RPMI8226 (cell line): Measurements from ENCODE around the gene ARAP3.
A peak's percentile ranks its signal among the peaks of the same experiment; 100 is the strongest.

Experiments
- DNase-seq: peaks from one replicate; pipeline ENCODE4 v3.0.0-alpha.2; 2015

Gene ARAP3

GRCh38 chr5:141696431-141696830, 14.4 kb upstream of the ARAP3 start:
- peak; percentile 46 for DNase-seq

- peak; percentile 89 for DNase-seq
Observed at GRCh38 chr5:141695627-141696215, 13.7 kb upstream of the ARAP3 start.

- DNase-seq = peak; percentile 92
Observed at GRCh38 chr5:141694479-141694878, 12.4 kb upstream of the ARAP3 start.

GRCh38 chr5:141692919-141693725, 11.1 kb upstream of the ARAP3 start:
- DNase-seq = peak; percentile 15

- DNase-seq = no peak
Observed at GRCh38 chr5:141692533-141692888, 10.5 kb upstream of the ARAP3 start.

GRCh38 chr5:141691867-141692532, 10.0 kb upstream of the ARAP3 start:
- DNase-seq = peak; percentile 84

GRCh38 chr5:141691286-141691866, 9.3 kb upstream of the ARAP3 start:
- DNase-seq = no peak

- no peak for DNase-seq
Observed at GRCh38 chr5:141686648-141687416, 4.8 kb upstream of the ARAP3 start.

- DNase-seq = no peak
Observed at GRCh38 chr5:141685591-141685990, 3.6 kb upstream of the ARAP3 start.

- no peak for DNase-seq
Observed at GRCh38 chr5:141683596-141684141, 1.6 kb upstream of the ARAP3 start.

GRCh38 chr5:141681295-141681694, 735 bp downstream of the ARAP3 start:
- DNase-seq = no peak

GRCh38 chr5:141680751-141681201, 1.3 kb downstream of the ARAP3 start:
- no peak for DNase-seq

GRCh38 chr5:141680178-141680577, 1.9 kb downstream of the ARAP3 start:
- no peak for DNase-seq

- DNase-seq = peak; percentile 32
Observed at GRCh38 chr5:141677415-141677814, 4.6 kb downstream of the ARAP3 start.

GRCh38 chr5:141675672-141676071, 6.4 kb downstream of the ARAP3 start:
- DNase-seq = no peak

GRCh38 chr5:141674747-141675146, 7.3 kb downstream of the ARAP3 start:
- no peak for DNase-seq

GRCh38 chr5:141672841-141673813, 8.9 kb downstream of the ARAP3 start:
- DNase-seq = no peak

- DNase-seq = no peak
Observed at GRCh38 chr5:141672071-141672840, 9.8 kb downstream of the ARAP3 start.

- DNase-seq = no peak
Observed at GRCh38 chr5:141669520-141669919, 12.5 kb downstream of the ARAP3 start.

- no peak for DNase-seq
Observed at GRCh38 chr5:141668601-141669265, 13.3 kb downstream of the ARAP3 start.
